HG03378 (cell line): ENCODE measurements around the gene S100PBP.

ENCODE experiments used
- ATAC-seq: cut with Tn5 transposase; IDR thresholded peaks from one replicate; pipeline ENCODE4 v1.9.1; 2021; ENCODE audit warnings: mild to moderate bottlenecking, moderate library complexity; ENCODE audit not compliant: unreplicated experiment

The S100PBP gene

DNA sequence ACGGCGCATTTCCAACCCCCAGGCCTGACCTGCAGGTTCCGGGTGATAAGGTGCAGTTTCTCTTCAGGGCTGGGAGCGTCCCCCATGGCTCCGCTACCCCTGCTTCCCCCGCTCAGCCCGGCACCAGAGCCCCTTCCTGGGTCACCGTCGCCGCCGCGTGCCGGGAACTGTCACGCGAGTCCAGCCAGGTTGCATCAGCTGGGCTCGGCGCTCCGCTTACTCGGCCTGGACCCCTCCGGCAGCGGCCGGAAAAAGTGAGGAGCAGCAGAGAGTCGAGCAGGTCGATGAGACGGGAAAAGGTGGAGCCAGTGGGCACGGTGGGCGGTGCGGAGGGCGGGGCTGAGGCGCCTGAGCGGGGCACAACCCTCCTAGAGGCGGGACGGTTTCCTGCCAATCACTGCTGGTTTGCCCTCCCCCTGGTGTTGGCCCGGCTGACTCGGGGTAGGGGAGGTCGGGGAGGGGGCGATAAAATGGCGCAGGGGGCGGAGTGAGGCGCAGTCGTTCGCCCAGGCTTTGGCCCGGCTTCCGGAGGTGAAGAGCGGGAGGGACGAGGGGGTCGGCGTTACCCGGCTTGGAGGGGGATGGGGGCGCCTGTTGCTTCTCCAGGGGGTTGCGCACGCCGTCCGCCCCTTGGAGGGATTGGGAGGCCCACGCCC, at the start of gene S100PBP, which contains the start of gene YARS1:
S100PBP (plus strand) TSS at position 495 of the 656 bp plus-strand sequence. CDS start 8,447 bp downstream, outside the sequence.
YARS1 (minus strand) TSS at position 200 of the 656 bp plus-strand sequence; CDS start at position 86, 114 bp downstream.
- ATAC-seq = peak; percentile 74

DNA sequence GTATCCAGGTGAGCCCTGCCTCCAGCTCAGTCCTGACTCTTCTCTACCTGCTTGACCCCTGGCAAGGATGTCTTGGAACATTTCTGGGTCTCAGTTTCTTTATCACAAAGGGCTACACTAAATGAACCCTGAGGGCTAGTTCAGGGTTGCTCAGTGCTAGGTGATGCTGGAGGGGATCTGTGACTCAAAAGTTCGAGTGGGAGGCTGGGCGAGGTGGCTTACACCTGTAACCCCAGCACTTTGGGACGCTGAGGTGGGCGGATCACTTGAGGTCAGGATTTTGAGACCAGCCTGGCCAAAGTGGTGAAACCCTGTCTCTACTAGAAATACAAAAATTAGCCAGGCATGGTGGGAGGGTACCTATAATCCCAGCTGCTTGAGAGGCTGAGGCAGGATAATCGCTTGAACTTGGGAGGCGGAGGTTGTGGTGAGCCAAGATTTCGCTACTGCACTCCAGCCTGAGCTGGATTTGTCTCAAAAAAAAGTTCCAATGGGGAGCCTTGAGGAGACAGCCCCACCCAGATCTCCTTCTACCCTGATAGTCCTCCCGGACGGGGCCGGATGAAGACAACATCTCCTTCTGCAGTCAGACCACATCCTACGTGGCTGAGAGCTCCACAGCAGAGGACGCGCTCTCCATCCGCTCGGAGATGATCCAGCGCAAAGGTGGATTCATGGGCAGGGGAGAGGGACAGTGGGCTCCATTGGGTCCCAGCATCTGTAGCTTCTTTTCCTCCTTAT, 49.2 kb upstream of the S100PBP start:
- ATAC-seq = no peak

DNA sequence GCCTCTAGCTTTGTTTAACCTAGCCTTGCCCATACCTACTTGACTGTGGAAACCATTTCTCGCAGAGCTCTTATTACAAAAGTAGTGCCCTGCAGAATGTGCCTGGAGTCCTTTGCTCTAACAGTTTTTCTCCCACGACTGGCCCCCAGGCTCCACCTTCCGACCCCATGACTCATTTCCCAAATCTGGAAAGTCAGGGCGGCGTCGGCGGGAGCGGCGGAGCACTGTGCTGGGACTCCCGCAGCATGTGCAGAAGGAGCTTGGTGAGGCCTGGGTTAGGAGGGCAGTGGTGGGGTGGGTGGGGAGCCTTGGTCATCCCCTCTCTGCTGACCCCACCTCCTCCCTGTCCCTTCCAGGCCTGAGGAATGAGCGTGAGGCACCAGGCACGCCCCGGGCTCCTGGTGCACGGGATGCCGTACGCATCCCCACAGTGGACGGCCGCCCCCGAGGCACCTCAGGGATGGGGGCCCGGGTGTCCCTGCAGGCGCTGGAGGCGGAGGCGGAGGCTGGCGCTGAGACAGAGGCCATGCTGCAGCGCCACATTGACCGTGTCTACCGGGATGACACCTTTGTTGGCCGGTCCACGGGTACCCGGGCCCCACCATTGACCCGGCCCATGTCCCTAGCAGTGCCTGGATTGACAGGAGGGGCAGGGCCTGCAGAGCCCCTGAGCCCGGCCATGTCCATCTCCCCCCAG, 47.8 kb upstream of the S100PBP start:
- ATAC-seq = no peak

DNA sequence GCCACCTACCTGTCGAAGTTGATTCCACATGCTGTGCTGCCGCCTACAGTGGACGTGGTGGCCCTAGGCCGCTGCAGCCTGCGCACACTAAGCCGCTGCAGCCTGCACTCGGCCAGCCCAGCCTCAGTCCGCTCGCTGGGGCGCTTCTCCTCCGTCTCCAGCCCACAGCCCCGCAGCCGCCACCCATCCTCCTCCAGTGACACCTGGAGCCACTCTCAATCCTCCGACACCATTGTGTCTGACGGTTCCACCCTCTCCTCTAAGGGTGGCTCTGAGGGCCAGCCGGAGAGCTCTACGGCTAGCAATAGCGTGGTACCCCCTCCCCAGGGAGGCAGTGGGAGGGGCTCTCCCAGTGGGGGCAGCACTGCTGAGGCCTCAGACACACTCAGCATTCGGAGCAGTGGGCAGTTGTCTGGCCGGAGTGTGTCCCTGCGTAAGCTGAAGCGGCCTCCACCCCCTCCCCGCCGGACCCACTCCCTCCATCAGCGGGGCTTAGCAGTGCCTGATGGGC, 47.2 kb upstream of the S100PBP start:
- no peak for ATAC-seq

DNA sequence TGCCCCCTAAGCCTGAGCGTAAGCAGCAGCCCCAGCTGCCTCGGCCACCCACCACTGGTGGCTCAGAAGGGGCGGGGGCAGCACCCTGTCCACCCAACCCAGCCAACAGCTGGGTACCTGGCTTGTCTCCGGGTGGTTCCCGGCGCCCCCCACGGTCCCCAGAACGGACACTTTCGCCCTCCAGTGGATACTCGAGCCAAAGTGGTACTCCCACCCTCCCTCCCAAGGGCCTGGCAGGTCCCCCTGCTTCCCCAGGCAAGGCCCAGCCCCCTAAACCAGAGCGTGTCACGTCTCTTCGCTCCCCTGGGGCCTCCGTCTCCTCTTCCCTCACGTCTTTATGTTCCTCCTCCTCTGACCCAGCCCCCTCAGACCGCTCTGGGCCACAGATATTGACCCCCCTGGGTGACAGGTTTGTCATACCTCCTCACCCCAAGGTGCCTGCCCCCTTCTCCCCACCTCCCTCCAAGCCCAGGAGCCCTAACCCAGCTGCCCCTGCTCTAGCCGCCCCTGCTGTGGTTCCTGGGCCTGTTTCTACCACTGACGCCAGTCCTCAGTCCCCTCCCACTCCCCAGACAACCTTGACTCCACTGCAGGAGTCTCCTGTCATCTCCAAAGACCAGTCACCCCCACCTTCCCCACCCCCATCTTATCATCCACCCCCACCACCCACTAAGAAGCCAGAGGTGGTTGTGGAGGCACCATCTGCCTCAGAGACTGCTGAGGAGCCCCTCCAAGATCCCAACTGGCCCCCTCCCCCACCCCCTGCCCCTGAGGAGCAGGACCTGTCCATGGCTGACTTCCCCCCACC, 46.5 kb upstream of the S100PBP start:
- no peak for ATAC-seq

DNA sequence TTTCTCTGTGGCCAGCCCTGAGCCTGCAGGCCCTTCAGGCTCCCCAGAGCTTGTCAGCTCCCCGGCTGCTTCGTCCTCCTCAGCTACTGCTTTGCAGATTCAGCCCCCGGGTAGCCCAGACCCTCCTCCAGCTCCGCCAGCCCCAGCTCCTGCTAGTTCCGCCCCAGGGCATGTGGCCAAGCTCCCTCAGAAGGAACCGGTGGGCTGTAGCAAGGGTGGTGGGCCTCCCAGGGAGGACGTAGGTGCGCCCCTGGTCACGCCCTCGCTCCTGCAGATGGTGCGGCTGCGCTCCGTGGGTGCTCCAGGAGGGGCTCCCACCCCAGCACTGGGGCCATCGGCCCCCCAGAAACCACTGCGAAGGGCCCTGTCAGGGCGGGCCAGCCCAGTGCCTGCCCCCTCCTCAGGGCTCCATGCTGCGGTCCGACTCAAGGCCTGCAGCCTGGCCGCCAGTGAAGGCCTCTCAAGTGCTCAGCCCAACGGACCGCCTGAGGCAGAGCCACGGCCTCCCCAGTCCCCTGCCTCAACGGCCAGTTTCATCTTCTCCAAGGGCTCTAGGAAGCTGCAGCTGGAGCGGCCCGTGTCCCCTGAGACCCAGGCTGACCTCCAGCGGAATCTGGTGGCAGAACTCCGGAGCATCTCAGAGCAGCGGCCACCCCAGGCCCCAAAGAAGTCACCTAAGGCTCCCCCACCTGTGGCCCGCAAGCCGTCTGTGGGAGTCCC, 45.7 kb upstream of the S100PBP start:
- ATAC-seq = no peak

DNA sequence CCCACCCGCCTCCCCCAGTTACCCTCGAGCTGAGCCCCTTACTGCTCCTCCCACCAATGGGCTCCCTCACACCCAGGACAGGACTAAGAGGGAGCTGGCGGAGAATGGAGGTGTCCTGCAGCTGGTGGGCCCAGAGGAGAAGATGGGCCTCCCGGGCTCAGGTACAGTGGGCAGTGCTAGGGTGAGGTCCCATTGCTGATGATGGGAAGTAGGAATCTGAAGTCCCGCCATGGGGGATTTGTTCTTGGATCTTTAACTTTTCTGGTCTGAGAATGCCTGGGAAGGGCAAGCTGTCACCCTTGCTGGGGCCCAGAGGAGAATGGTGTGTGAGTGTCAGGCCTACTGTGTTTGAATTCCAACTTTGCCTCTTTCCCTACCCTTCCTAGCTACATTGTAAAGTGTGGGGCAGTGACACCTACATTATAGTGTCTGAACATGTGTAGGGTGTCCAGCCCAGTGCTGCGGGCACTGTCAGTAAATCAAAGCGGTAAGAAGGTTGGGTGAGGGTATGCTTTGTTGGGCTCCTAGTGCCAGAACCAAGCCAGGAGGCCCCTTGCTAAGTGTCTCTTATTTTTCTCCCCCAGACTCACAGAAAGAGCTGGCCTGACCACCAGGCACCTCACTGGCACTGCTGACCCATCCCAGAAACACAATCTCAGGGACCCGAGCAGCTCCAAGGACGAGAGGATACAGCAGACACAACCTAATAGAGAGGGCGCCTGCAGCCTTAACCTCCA, 45.0 kb upstream of the S100PBP start:
- ATAC-seq = no peak

DNA sequence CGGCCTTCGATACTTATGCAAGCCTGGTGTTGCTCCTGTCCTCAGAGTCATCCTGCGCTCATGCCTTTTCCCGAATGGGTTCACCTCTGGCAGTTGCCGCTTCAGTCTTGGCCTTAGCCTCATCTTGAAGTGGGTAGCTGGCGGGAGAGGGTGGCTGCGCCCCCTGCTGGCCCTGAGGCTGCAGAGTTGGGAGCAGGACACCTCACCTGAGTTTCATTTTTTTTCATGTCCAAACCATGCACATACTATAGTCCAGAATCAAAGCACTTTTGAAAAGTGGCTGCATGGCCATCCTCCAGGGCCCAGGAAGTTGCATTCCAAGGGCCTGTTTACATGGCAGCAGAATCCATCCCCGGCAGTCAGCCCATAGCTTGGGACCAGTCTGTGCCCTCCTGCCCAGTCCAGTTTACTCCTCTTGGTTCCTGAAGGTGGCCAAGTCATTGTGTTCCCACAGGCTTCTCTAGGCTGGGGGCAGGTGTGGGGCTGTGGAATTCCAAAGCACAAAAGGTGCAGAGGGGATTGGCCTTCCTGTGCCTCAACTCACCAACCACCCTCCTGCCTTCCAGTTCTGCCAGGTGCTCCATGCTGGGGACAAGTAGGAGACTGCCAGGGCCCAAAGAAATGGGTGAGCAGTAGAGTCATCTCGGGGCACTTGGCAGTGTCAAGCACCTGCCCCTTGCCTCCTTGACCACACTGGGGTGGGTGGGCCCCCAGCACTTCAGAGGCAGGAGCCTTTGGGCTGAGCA, 44.3 kb upstream of the S100PBP start:
- no peak for ATAC-seq

DNA sequence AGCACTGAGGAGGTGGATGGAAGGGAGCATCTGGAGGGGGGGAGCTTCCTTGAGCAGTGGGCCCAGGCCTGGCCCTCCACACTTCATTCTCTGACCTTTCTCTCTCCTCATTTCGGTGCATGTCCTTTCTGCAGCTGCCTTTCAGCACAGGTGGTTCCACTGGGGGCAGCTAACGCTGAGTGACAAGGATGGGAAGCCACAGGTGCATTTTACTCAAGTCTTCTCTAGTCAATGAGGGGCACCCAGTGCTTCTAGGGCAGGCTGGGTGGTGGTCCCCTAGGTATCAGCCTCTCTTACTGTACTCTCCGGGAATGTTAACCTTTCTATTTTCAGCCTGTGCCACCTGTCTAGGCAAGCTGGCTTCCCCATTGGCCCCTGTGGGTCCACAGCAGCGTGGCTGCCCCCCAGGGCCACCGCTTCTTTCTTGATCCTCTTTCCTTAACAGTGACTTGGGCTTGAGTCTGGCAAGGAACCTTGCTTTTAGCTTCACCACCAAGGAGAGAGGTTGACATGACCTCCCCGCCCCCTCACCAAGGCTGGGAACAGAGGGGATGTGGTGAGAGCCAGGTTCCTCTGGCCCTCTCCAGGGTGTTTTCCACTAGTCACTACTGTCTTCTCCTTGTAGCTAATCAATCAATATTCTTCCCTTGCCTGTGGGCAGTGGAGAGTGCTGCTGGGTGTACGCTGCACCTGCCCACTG, 43.5 kb upstream of the S100PBP start:
- no peak for ATAC-seq

DNA sequence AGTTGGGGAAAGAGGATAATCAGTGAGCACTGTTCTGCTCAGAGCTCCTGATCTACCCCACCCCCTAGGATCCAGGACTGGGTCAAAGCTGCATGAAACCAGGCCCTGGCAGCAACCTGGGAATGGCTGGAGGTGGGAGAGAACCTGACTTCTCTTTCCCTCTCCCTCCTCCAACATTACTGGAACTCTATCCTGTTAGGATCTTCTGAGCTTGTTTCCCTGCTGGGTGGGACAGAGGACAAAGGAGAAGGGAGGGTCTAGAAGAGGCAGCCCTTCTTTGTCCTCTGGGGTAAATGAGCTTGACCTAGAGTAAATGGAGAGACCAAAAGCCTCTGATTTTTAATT, 43.0 kb upstream of the S100PBP start:
- ATAC-seq = no peak

DNA sequence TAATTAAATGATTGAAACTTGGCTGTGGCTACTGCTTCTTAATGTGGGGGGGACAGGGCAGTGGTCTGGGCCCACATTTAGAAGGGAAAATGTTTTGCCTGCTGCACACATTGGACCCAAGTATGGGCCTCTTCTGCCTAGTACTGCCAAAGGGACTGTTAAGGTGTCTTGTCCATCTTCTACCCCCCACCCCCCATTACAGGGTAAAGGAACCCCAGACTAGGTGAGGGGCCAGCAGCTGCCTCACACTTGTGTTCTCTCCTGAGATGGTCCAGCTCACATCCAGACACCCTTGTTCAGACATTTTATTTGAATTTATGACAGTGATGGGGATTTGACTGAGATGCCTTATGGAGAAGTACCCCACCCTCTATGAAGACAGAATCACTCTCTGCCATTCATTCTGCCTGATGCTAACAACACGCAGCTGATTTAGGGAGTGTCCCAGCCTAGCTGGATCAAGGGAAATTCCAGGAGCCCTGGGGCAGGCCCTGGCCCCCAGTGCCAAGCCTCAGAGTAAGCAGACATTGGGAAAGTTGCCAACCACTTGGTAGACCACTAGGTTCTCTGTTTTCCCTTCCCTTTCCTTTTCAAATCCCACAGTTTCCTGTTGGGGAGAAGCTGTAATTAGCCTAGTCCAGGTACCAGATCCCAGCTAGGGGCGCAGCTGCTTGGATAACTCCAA, 42.4 kb upstream of the S100PBP start:
- no peak for ATAC-seq

DNA sequence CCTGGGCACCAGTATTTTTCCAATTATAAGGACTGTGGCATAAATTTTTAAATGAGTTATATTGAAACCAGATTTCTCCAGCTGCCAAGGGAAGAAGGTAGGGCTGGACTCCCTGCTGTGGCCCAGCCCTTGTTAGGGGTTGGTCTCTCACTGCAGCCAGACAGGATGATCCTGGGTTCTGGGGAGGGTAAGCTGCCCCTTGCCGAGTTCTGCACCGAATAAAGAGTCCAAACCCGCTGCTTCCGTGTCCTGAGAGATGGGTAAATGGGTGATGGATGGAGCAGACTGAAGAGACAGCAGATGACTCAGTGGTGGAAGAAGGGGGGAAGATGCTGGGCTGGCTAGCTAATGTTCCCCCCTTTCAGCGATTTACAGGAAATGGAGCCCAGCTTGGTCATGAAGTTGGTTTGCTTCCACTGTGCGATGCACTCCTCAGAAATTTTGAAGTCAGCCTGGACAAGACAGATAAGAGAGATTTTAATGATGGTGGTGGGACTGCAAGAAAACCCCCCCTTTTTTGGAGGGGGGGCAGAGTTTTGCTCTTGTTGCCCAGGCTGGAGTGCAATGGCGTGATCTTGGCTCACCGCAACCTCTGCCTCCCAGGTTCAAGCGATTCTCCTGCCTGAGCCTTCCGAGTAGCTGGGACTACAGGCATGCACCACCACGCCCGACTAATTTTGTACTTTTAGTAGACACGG, 41.7 kb upstream of the S100PBP start:
- ATAC-seq = no peak

DNA sequence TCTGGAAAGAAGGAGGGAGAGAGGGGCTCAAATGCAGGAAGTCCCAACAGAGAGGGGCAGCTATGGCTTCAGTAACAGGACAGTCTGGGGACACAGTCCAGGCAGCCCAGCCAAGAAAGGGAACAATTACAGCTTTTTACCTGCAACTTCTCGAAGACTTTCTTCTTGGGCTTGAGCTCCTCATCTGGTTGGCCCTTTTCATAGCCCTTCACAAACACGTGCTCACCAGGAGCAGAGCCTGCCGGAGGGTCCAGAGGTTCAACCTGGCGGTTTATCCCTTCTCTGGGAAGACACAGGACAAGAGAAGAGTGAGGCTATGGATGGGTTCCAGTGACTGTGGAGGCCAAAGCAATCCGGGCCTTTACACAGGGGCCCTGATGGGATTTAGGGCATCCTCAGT, 38.2 kb upstream of the S100PBP start:
- no peak for ATAC-seq

DNA sequence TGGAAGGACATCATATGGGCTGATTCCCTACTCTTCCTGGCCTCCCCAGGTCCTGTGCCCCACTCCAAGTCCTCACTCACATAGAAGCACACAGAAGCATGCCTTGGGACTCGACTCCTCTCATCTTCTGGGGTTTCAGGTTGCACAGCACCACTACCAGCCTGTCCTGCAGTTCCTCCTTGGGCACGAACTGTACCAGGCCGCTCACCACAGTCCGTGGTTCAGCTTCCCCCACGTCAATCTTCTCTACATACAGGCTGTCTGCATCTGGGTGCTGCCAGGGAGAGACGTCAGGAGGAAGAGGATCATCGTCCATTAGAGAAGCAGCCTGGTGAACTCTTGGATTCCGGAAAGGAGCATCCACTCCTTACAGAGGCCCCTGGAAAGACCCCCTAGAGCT, 37.4 kb upstream of the S100PBP start:
- ATAC-seq = no peak

DNA sequence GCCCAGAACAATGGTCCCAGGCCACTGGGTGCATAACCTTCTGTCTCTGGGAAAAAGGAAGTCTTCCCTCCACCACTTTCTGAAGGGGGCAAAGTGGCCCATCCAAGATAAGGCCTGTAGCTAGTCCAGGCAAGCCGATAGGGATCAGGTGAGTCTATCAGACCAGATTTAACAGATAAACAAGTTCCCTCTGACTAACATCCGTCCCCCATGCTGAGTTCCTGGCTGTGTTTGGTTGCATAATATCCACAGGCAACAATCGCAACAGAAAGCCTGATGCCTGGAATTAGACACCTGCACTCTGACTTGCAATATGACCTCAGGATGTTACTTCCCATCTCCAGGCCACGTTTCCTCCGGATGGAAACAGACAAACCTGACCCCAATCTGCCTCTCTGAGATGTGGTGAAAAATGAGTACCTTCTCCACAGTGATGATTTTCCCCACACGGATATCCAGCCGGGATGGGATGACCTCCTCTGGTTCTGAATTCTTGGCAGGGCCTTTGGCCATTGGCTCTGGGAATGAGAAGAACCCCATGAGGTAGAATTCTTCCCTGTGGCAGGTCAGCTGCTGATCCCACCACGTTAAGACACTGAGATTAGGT, 36.7 kb upstream of the S100PBP start:
- no peak for ATAC-seq

DNA sequence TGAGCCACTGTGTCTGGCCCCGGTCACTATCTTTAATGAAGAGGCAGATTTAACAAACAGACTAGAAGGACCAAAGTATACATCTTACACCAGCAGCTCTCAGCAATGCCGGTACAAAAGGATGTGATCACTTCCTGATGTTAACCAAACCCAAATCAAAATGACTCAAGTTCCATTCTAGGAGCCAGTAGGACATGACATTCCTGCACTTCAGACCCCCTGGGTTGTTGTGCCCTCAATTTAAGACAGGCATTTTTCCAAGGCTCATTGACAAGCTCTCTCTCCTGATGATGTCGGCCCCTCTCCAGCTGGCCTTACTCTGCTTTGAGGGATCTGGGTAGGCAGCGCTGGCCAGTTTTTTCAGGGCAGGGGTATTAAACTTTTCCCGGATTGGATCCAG, 35.4 kb upstream of the S100PBP start:
- ATAC-seq = no peak

DNA sequence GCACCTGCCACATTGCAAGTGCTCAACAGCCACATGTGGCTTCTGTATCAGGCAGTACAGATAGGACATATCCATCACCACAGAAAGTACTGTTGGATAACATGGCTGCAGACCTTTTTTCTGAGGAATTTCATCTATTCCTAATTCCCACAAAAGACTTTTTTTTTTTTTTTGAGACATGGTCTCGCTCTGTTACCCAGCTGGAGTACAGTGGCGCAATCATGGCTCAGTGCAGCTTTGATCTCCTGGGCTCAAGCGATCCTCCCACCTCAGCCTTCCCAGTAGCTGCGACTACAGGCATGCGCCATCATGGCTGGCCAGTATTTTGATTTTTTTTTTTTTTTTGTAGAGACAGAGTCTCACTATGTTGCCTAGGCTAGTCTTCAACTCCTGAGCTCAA, 33.6 kb upstream of the S100PBP start:
- ATAC-seq = no peak
